CD4-positive, alpha-beta T cell treated with Interferon gamma for 1 hour (primary cell): ENCODE measurements around the gene MAP3K15.

Experiments
- DNase-seq: peaks from one replicate; pipeline ENCODE4 v3.0.0-alpha.2; 2020

Gene MAP3K15

DNA sequence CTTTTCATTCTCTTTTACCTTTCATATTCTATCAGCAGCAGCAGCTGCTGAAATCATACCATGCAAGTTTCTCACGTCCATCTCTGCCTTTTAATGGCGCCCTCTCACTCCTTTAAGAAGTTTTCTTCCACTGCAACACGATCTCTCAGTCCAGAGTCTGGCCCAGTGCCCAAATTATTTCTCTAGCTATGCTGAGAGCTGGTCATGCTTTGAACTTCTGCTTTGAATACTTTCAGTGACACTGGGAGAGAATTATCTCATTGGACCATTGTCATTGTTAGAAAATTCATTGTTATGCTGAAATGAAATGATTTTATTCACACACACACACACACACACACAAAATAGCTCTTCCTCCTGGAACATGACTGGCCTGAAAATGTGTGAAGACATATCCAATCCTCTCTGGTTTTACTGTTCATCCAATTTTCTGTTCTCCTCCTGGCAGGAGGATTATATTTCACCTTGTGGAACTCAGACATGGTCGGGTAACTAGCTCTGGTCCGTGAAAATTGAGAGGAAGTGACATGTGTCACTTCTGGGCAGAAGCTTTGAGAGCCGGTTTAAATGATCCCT is 172.9 kb downstream of the MAP3K15 start:
- no peak for DNase-seq

DNA sequence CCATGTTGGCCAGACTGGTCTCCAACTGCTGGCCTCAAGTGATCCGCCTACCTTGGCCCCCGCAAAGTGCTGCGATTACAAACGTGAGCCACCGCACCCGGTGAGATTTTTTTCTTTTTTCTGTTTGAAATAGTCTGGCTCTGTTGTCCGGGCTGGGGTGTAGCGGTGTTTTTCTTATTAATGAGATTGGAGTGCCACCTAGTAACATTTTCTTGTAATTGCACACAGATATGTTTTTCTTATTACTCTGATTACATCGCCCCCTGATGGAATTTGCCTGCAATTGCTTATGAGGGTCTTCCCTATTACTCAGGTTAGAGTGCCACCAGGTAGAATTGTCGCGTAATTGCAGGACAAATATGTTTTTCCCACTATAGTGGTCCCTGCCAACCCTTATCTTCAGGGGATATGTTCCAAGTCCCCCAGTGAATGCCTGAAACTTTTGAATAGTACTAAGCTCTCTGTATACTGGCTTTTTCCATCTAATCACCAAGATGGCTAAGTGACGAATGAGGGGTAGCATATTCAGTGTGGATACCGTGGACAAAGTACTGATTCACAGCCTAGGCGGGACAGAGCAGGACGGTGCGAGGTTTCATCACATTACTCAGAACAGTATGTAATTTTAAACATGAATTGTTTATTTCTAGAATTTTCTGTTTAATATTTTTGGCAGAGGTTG is 180.2 kb downstream of the MAP3K15 start:
- no peak for DNase-seq

DNA sequence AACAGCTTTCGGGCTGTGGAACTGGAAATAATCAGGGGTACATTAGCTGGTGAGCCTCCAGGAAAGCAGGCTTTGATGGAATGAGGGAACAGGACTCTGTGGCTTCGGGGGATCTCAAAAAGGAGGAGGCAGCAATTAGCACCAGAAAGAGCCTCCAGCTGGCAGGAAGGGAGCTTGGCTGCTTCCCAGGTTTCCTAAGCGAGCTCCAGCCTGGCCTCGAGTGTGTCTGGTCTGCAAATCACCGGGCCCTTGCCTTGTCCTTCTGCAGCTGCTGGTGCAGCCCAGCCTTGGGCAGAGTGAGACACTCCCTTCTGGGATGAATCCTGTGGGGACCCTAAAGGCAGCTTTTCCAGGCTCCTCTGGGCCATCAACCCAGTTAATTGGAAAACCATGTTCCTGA is 182.3 kb downstream of the MAP3K15 start:
- DNase-seq = no peak

DNA sequence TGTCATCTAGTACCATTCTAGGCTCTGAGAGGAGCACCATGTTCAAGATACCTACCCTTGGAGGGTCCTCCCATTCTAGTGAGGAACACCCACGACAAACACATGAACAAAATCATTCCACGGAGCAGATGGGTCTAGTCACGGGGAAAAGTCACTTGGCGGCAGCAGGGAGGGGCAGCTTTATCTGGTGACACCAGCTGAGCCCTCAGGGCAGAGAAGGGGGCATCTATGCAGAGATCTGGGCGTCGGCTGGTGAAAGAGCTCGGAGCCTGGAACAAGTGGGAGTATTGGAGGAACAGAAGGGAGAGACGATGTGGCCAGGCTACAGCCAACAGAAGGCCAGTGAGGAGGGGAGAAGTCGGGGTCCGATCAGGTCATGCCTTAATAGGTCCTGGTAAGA is 183.5 kb downstream of the MAP3K15 start:
- DNase-seq = no peak

DNA sequence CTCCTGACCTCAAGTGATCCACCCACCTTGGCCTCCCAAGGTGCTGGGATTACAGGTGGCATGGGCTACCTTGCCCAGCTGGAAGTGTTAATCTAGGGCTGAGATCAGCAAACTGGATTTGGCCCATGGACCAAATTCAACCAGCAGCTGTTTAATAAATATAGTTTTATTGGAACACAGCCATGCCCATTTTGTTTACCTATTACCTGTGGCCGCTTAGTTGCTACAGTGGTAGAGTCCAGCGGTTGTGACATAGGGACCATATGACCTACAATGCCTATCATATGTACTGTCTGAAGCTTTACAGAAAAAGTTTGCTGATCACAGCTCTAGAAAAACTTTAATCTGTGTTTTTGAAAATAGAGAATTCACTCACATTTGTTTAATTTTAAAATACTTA is 188.7 kb downstream of the MAP3K15 start:
- DNase-seq = no peak
